SK-N-SH treated with all-trans-retinoic acid at 6 μM for 48 hours (cell line): ENCODE data around the gene WFDC10B.
"Not testable (repeated sequence)": the region's sequence is repeated elsewhere in the genome, so short reads cannot be mapped to it uniquely, and the experiment has no call there.

ENCODE experiments used
- ATAC-seq: fragments of 200-7000 bp; cut with Tn5 transposase; 3 replicates; pipeline ENCODE4 v1.9.1; 2020; ENCODE audit warnings: mild to moderate bottlenecking, moderate library complexity
- ARNTL ChIP-seq: fragments of 450-650 bp; formaldehyde crosslinking; IDR thresholded peaks from 2 replicates; pipeline ENCODE4 v1.5.0; 2020; ENCODE audit warnings: low read depth, mild to moderate bottlenecking, moderate library complexity, borderline replicate concordance
- CREB5 ChIP-seq: fragments of 250-450 bp; sonication (Bioruptor Pico); IDR thresholded peaks from 2 replicates; pipeline ENCODE4 v1.5.1; 2020; ENCODE audit warnings: low read depth, mild to moderate bottlenecking, moderate library complexity
- CSDC2 ChIP-seq: fragments of 250-450 bp; sonication (Bioruptor Pico); IDR thresholded peaks from 2 replicates; pipeline ENCODE4 v1.5.0; 2020; ENCODE audit warnings: mild to moderate bottlenecking, moderate library complexity
- ESRRG ChIP-seq: fragments of 250-450 bp; sonication (Bioruptor Pico); IDR thresholded peaks from 2 replicates; pipeline ENCODE4 v1.6.1; 2021; ENCODE audit warnings: mild to moderate bottlenecking
- GLIS3 ChIP-seq: fragments of 250-450 bp; sonication (Bioruptor Pico); IDR thresholded peaks from 2 replicates; pipeline ENCODE4 v1.5.0; 2020; ENCODE audit warnings: mild to moderate bottlenecking, moderate library complexity
- ISL1 ChIP-seq: fragments of 250-450 bp; sonication (Bioruptor Pico); IDR thresholded peaks from 2 replicates; pipeline ENCODE4 v2.1.2; 2022; ENCODE audit warnings: mild to moderate bottlenecking, moderate library complexity
- OSR1 ChIP-seq: fragments of 250-450 bp; sonication (Bioruptor Pico); IDR thresholded peaks from 2 replicates; pipeline ENCODE4 v1.8.0; 2022; ENCODE audit warnings: moderate library complexity, mild to moderate bottlenecking, inconsistent platforms
- POU6F1 ChIP-seq: fragments of 250-450 bp; sonication (Bioruptor Pico); IDR thresholded peaks from 2 replicates; pipeline ENCODE4 v1.8.0; 2021; ENCODE audit warnings: low read depth, mild to moderate bottlenecking, moderate library complexity, borderline replicate concordance
- PPARA ChIP-seq: fragments of 250-450 bp; sonication (Bioruptor Pico); IDR thresholded peaks from 2 replicates; pipeline ENCODE4 v1.5.0; 2020; ENCODE audit warnings: mild to moderate bottlenecking, borderline replicate concordance
- RARB ChIP-seq: fragments of 250-450 bp; sonication (Bioruptor Pico); IDR thresholded peaks from 2 replicates; pipeline ENCODE4 v1.8.0; 2021; ENCODE audit warnings: mild to moderate bottlenecking, moderate library complexity
- TCF4 ChIP-seq: fragments of 250-450 bp; sonication (Bioruptor Pico); IDR thresholded peaks from 2 replicates; pipeline ENCODE4 v1.8.0; 2021; ENCODE audit warnings: mild to moderate bottlenecking, moderate library complexity, borderline replicate concordance
- TOX ChIP-seq: fragments of 250-450 bp; sonication (Bioruptor Pico); IDR thresholded peaks from 2 replicates; pipeline ENCODE4 v1.8.0; 2021; ENCODE audit warnings: mild to moderate bottlenecking, moderate library complexity, borderline replicate concordance
- ZC3H10 ChIP-seq: fragments of 250-450 bp; sonication (Bioruptor Pico); IDR thresholded peaks from 2 replicates; pipeline ENCODE4 v1.5.1; 2021; ENCODE audit warnings: mild to moderate bottlenecking, moderate library complexity
- ZFP3 ChIP-seq: fragments of 250-450 bp; sonication (Bioruptor Pico); IDR thresholded peaks from 2 replicates; pipeline ENCODE4 v1.5.0; 2020; ENCODE audit warnings: mild to moderate bottlenecking, moderate library complexity
- ZFP30 ChIP-seq: fragments of 450-650 bp; formaldehyde crosslinking; IDR thresholded peaks from 2 replicates; pipeline ENCODE4 v1.5.0; 2022; ENCODE audit warnings: mild to moderate bottlenecking, moderate library complexity
- ZNF565 ChIP-seq: fragments of 450-650 bp; formaldehyde crosslinking; conservative IDR thresholded peaks from 2 replicates; pipeline ENCODE4 v1.5.0; 2020; ENCODE audit warnings: low read depth, mild to moderate bottlenecking, moderate library complexity
- ZNF70 ChIP-seq: fragments of 450-650 bp; formaldehyde crosslinking; IDR thresholded peaks from 2 replicates; pipeline ENCODE4 v1.5.0; 2020; ENCODE audit warnings: mild to moderate bottlenecking, moderate library complexity
- ZNF8 ChIP-seq: fragments of 450-650 bp; formaldehyde crosslinking; IDR thresholded peaks from 2 replicates; pipeline ENCODE4 v1.5.0; 2020; ENCODE audit warnings: mild to moderate bottlenecking, moderate library complexity
- TF ChIP-seq, protein P1 (sequence below): fragments of 250-450 bp; sonication (Bioruptor Pico); IDR thresholded peaks from 2 replicates; pipeline ENCODE4 v1.5.1; 2021; ENCODE audit warnings: mild to moderate bottlenecking, moderate library complexity
- TF ChIP-seq, protein P2 (sequence below): fragments of 250-450 bp; sonication (Bioruptor Pico); IDR thresholded peaks from 2 replicates; pipeline ENCODE4 v1.5.0; 2020; ENCODE audit warnings: mild to moderate bottlenecking, moderate library complexity

The WFDC10B gene

GRCh38 chr20:45646875-45647274 is 57.9 kb downstream of the WFDC10B start:
- no peak for ATAC-seq

GRCh38 chr20:45645869-45646268 is 59.0 kb downstream of the WFDC10B start:
- not testable (repeated sequence) for ATAC-seq

More at GRCh38 chr20:45646875-45647274, 57.9 kb downstream of the WFDC10B start:
- TF ChIP-seq PPARA (no peak), ISL1 (CRISPR knock-in tag) (no peak), TCF4 (CRISPR knock-in tag) (no peak), ESRRG (CRISPR knock-in tag) (no peak), POU6F1 (CRISPR knock-in tag) (no peak), CSDC2 (CRISPR knock-in tag) (no peak), ZNF70 (CRISPR knock-in tag) (no peak), ZC3H10 (CRISPR knock-in tag) (no peak), ZFP3 (CRISPR knock-in tag) (no peak), CREB5 (CRISPR knock-in tag) (no peak), TOX (CRISPR knock-in tag) (no peak), RARB (no peak)
- TF ChIP-seq, protein P1, sequence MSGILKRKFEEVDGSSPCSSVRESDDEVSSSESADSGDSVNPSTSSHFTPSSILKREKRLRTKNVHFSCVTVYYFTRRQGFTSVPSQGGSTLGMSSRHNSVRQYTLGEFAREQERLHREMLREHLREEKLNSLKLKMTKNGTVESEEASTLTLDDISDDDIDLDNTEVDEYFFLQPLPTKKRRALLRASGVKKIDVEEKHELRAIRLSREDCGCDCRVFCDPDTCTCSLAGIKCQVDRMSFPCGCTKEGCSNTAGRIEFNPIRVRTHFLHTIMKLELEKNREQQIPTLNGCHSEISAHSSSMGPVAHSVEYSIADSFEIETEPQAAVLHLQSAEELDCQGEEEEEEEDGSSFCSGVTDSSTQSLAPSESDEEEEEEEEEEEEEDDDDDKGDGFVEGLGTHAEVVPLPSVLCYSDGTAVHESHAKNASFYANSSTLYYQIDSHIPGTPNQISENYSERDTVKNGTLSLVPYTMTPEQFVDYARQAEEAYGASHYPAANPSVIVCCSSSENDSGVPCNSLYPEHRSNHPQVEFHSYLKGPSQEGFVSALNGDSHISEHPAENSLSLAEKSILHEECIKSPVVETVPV (CRISPR knock-in tag), result no peak

- ATAC-seq, result not testable (repeated sequence)
These were observed 63.7 kb downstream of the WFDC10B start for GRCh38 chr20:45641076-45641475.

GRCh38 chr20:45639687-45640086 is 65.1 kb downstream of the WFDC10B start:
- no peak for ATAC-seq
- TF ChIP-seq ARNTL (CRISPR knock-in tag) (no peak), ZFP30 (no peak), ZFP3 (CRISPR knock-in tag) (no peak), ZNF8 (no peak), GLIS3 (CRISPR knock-in tag) (no peak), ZNF70 (CRISPR knock-in tag) (no peak), TOX (CRISPR knock-in tag) (no peak), RARB (no peak), ZNF565 (CRISPR knock-in tag) (no peak)

- TF ChIP-seq RARB (no peak), TOX (CRISPR knock-in tag) (no peak), ZFP3 (CRISPR knock-in tag) (no peak), ZNF70 (CRISPR knock-in tag) (no peak), OSR1 (no peak)
- TF ChIP-seq, protein P1 (CRISPR knock-in tag), result no peak
- TF ChIP-seq, protein P2, sequence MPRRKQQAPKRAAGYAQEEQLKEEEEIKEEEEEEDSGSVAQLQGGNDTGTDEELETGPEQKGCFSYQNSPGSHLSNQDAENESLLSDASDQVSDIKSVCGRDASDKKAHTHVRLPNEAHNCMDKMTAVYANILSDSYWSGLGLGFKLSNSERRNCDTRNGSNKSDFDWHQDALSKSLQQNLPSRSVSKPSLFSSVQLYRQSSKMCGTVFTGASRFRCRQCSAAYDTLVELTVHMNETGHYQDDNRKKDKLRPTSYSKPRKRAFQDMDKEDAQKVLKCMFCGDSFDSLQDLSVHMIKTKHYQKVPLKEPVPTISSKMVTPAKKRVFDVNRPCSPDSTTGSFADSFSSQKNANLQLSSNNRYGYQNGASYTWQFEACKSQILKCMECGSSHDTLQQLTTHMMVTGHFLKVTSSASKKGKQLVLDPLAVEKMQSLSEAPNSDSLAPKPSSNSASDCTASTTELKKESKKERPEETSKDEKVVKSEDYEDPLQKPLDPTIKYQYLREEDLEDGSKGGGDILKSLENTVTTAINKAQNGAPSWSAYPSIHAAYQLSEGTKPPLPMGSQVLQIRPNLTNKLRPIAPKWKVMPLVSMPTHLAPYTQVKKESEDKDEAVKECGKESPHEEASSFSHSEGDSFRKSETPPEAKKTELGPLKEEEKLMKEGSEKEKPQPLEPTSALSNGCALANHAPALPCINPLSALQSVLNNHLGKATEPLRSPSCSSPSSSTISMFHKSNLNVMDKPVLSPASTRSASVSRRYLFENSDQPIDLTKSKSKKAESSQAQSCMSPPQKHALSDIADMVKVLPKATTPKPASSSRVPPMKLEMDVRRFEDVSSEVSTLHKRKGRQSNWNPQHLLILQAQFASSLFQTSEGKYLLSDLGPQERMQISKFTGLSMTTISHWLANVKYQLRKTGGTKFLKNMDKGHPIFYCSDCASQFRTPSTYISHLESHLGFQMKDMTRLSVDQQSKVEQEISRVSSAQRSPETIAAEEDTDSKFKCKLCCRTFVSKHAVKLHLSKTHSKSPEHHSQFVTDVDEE (CRISPR knock-in tag), result no peak
- no peak for ATAC-seq
These were observed 68.3 kb downstream of the WFDC10B start for GRCh38 chr20:45636513-45636912.
